Frontal cortex (tissue), 4 donors: ENCODE results near the gene EDAR. TPM values are rescaled to one million over a fixed set of nuclear protein-coding genes. Genes with fewer than 3 reads are reported as not detected.

ENCODE experiments used
- DNase-seq, 2 donors: peaks; one replicate each; pipeline ENCODE4 v3.0.0; 2012; ENCODE audit warnings: low spot score in 2 of 2
- FAIRE-seq: peaks from 2 replicates; lab custom pipeline; 2012; peaks lifted over from hg19 to GRCh38; lab: Jason Lieb, UNC
- total RNA-seq: library from RNA; depleted of rRNA; stranded (reverse); fragments of >200 nt; gene quantifications from one replicate; pipeline ENCODE4 v1.2.3, GENCODE V29; 2014
- donor health status: control.
- donor health status: control.
- donor health status: control.

The EDAR gene
- total RNA-seq, 1 donor from 2014 or later = under 0.01 TPM

DNA sequence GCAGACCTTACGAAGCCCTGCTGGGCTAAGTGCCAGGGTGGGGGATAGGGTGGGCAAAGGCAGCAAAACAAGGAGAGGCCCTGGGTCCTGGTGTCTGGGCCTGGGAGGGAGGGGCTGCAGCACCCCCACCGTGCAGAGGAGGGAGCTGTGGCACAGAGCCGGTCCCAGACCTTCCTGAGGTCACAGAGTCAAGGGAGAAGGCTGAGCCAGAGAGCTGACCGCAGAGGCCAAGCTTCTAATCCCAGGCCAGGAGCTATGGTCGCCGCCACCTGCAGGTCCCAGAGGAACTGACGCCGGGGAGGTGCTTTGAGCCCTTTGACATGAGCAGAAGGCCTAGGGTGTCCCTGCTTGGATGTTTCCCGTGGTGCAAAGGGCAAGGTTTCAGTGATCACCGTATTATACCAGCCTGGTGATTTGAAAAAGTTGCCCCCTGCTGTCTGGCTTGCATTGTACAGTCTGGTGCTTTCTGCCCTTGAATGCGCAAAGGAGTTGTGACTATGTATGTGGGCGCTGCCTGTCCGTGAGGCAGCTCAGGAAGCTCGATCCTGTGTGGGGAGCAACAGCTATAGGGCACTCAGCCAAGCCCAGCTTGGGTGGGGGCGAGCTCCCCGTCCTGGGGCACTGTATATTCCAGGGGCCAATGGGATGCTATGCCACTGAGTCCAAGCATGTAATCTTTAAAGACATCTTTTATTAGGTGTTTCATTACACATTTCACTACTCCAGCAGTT lies 44.3 kb downstream of the EDAR start:
- FAIRE-seq (no peak), DNase-seq (no peak)

DNA sequence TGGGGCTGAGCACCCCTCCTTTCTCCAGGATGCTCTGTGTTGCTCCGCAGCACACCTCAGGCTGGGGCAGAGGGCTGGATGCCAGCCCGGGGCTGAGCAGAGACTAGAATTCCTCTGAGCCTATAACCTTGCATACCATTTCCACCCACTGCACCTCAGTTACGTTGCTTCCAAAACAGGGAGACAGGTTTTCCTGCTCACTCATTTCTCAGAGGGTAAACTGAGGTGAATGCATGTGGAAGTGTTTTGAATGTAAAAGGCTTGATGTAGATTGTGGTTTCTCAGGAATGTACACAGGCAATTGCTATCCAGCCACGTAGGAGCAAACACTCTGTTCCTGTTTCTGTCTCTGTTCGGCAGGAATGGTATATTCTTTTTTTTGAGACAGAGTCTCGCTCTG lies 45.3 kb downstream of the EDAR start:
- DNase-seq = no peak
- FAIRE-seq = no peak

DNA sequence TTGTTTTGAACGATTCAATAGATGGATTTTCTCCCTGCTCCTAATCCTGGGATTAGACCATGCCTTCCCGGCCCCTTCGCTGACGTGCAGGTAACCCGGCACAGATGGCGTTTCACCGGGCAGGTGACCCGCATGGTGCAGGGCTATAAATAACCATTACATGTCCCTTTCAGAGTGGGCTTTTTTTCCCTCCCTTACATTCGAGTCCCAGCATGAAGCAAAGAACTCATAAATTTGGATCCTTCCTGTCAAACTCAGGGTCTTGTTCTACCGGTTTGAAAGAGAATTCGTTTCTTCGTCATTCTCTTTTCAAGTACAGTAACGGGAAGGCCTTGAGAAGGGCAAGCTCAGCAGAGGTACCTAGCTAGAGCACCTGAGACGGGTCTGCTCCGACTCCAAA lies 46.1 kb downstream of the EDAR start:
- FAIRE-seq = no peak

DNA sequence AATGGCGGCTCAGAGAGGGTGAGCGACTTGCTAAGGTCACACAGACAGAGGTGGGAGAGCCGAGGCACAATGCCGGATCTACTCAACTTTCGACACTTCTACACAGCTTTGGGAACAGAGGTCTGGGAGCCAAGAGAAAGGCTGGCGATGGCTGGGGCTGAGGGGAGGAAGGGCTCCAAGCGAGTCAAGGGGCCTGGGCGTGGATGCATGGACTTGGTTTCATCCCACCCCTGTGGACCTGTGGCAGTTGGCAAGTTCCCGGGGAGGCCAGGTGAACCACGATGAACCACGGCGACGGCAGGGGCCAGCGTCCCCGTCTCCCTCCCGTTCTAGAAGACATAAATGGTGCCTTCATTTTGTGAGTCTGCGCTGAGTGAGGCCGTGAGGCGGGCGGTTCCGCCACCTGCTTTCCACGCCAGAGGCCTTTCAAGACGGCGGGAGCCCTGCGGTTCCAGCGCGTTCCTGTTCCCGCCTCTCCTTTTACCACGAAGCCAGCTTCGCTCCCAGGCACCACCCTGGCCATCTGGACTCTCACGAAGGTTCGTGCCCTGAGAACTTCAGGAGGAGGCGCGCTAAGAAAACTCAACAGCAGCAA lies 46.7 kb downstream of the EDAR start:
- no peak for FAIRE-seq

More for the DNA sequence above, 46.1 kb downstream of the EDAR start:
- DNase-seq = no peak

DNA sequence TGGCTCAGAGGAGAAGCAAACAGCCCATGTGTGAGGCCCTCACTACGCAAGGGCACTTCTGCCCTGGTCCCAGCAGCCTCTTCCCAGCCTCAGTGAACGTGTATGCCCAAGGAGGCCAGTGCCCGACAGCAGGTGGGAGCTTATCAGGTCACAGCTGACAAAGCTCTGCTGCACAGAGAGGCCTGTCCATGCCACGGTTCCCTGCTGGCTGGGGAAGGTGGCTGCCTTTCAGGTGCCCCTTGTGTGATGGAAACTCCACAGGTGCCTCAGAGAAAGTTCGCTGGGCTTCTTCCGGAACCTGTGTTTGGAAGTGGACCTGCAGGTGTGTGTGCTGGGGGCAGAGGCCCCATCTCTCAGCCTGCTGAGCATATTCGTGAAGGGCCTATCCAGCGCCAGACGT lies 47.3 kb downstream of the EDAR start:
- FAIRE-seq (no peak), DNase-seq (no peak)

More for the DNA sequence above, 46.7 kb downstream of the EDAR start:
- DNase-seq = no peak

DNA sequence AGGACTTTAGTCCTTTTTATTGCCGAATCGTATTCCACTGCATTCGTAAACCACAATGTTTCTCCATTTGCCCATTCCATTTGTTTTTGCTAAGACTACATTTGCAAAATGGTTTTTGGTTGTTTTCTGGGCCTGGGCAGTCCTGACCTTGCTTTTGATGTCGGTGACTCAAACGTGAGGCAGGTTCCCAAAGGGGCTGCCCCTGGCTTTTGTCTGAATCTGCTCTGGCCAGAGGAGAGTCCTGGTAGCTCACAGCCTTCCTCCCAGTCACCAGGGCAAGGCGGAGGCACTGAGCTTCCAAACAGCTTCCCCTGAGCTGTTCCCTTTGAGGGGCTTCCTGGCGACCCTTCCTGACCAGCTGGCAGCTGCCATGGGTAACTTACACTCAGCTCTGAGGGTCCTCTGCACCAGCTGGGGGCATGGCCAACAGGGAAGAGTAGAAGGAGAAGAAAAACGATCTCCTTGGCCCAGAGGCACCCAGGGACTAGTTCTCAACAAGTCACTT lies 47.8 kb downstream of the EDAR start:
- DNase-seq (no peak), FAIRE-seq (no peak)

DNA sequence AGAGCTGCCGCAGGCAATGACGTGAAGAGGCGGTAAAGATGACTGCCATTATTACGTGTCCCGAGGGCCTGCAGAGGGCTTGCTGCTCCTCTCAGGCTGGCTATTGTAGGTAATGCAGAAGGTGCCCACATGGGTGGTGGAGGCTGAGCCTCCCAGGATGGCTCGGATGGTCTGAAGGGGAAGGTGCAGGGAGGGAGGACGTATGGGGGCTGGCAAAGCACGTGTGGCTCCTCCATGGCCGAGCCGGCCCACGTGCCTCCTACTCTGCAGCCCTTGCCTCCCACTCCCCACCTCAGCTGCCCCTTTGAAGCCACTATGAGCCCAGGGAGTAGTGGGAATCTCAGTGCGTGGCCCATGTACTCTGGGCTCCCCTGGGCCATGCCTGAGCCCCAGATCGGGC lies 48.9 kb downstream of the EDAR start:
- FAIRE-seq (no peak), DNase-seq (no peak)

DNA sequence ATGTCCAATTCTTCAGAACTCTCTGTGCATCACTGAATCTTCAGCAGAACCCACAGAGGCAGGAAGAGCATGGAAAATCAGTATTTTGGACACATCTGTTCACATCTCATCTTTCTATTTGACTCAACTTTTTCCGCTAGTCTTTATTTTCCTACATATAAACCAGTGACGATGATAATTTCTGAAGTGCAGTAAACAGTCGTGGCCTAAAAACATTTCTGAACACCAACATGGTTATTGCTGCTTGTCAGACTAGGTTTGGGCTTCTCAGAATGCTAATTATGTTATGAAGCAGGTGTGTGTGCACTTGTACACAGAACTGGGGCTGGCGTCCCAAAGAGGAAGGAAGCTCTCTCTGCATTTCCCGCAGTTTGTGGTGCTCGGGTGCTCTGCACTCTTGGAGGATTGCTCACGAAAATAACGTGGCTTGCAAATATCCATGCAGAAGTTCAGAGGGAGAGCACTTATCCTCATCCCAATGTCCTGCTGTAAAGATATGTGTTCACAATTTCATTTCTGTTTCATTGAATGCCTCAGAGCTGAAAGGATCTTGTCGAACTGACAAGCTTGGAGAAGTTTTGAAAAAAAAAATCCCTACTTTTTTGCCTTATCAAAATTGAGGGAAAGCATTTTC lies 50.8 kb downstream of the EDAR start:
- no peak for FAIRE-seq
- DNase-seq = no peak

DNA sequence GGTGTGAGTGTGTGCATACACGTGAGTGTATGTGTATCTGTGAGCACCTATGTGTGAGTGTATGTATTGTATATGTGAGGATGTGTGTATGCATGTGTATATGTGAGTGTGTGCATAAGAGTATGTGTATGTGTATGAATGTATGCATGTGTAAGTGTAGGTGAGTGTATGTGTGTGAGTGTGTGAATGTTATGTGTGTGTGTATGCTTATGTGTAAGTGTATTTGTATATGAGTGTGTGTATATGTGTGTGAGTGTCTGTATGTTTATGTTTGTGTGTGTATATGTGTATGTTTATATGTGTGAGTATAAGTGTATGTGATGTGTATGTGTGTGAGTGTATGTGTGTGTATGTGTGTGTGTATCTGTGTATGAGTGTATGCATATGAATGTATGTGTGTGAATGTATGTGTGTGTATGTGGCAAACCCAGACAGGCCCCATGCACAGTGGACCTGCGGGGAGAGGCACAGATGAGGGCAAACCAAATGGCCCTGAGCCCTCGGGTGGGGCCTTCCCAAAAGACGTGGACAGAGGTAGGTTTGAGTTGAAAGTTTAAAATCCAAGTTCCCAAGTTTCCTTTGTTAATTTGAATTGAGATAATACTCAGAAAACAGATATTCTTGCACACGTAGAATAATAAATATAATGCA lies 51.5 kb downstream of the EDAR start:
- DNase-seq (no peak), FAIRE-seq (no peak)

DNA sequence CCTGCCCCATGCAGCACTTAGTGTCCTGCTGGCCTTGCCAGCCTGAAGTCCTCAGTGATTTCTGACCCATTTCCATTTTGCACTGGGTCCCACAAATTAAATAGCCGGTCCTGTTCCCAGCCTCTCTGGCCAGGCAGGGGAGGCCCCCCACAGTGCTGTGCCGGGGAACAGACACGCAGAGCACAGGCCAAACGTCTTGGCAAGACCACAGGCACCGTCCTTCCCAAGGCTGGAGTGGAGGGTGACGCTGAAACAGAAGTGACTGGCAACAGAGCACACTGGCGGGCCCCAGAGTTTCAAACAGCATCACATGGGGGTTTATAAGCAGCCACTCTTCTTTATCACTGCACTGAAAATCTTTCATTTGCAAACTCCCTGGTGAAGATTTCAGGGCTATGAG lies 52.2 kb downstream of the EDAR start:
- no peak for DNase-seq
- no peak for FAIRE-seq

DNA sequence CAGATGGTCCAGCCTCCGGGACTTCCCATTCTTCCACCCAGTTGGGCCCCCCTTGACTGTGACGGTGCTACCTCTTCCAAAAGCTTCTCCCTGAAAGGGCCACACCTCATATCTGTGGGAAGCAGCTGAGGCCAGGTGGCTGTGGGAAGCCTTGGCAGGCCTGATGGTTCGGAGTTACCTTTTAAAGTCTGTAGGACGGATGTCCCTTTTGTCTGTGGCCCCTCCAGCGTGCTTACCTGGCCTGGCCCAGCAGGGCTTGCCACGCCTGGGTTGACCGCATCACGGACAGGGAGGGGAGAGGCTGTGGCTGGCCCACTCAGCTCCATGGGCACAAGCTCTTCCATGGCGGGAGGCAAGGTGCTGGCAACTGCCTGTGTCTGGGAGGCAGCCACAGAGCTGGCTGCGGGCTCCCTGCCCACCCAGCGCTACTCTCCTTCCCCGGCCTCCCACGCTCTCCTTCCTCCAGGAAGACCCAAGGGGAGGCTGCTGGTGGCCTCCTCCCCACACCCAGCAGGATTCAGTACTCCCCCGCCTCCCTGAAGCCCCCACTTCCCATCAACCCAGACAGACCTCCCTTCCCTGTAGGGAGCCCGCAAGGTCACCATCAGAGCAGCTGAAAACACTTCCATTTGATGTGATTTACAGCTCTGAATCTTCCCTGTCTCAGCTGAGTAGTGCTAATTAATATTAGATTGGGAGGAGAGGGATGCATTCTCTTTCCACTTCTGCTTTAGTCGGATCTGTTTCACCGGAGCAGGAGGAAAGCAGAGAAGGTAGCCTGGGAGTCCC lies 52.8 kb downstream of the EDAR start:
- DNase-seq = no peak
- no peak for FAIRE-seq

DNA sequence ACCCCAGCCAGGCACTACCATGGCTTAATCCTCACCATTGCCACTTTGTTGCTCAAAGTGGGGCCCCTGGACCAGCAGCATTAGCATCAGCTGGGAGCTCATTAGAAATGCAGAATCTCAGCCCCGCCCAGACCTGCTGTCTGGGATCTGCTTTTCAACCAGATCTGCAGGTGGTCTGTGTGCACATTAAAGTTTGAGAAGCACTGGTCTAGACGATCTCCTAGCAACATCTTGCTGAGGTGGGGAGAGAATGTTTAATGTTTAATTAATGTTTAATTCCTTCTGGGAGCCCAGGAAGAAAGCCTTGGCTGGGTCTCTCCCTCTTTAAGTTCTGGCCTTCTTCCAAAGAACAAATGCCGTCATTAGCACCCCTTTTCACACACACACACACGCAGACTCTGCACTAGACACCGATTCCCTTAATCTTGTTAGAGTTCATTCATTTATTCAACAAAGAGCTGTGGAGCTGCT lies 53.7 kb downstream of the EDAR start:
- DNase-seq (no peak), FAIRE-seq (no peak)

DNA sequence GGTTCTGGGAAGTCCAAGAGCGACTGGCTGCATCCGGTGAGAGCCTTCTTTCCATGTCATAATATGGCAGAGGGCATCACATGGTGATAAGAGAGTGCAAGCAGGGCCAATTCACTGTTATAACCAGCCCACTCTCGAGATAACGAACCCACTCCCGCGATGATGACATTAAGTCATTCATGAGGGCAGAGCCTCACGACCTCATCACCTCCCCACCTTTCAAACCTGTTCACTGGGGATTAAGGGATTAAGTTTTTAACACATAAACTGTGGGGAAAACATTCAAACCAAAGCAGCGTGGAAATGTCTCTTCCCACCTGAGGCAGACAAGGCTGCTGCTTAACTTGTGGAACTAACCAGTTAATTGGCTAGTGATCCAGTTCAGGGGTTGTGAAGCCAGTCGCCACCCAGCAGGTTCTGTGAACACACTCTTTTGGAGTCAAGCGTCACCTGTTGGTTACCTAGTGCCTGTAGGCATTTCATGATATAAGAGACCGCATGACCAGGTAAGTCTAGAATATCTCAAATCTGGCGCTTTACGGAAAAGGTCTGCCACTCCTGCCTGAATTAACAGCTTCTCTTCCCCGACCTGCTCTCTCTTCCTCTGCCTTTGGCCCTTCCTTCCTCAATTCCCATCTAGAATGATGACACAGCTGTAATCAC lies 54.3 kb downstream of the EDAR start:
- DNase-seq (no peak), FAIRE-seq (no peak)

DNA sequence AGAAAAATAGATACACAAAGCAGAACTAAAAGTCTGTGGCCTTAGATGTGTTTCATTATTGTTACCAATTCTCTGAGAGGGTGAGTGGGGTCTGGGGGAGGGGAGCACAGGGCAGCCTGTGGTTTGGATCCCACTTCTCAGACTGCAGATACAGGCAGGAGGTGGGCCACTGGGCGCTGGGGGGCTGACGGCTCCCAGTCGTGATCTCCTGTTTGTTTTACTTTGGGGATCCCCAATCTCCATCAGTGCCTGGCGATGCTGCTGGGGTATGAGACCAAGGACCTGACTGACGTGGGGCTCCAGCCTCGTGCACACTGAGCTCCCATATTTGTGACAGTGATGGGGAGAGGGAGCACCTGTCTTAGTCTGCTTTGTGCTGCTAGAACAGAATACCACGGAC lies 54.9 kb downstream of the EDAR start:
- FAIRE-seq (no peak), DNase-seq (no peak)

DNA sequence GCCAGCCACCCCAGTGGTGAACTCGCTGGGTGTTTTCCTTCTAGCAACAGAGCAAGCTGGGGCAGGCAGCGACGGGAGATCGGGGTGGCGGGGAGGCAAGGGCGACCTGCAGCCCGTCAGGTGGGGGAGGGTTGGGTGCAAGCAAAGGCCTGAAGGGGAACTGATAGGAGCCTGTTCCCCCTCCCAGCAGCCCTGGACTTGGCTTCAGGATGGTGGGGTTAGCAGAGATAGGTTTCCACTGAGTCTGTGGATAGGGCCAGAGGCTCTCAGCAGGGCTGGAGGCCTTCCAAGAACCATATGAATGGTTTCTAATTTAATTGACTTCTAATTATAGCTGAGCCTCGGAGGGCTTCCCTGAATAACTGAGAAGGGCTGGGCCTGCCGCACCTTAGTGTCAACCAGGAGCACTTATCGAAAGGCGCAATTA lies 55.3 kb downstream of the EDAR start:
- FAIRE-seq = no peak
- no peak for DNase-seq

DNA sequence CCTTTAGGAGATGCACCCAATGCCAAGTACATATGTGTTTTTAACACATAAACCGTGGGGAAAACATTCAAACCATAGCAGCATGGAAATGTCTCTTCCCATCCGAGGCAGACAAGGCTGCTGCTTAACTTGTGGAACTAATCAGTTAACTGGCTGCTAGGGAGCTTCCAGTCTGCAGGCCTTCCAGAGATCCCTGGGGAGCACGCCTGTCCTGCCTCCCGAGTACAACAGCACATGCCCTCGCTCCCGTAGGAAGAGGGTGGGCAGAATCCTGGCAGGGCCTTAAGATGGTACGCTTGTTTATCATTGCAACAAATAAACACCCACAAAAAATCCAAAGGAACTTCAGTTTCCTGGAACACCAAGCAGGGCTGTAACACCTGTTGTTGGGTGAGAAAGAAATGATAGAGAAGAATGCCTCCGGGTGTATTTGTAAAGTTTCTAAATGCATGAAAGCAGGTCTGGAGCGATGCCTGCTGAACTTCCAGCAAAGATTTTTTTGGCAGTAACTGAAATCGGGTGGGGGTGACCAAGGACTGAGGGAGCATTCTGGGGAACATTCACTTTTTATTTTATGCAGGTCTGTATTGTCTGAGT lies 56.2 kb downstream of the EDAR start:
- FAIRE-seq (no peak), DNase-seq (no peak)

DNA sequence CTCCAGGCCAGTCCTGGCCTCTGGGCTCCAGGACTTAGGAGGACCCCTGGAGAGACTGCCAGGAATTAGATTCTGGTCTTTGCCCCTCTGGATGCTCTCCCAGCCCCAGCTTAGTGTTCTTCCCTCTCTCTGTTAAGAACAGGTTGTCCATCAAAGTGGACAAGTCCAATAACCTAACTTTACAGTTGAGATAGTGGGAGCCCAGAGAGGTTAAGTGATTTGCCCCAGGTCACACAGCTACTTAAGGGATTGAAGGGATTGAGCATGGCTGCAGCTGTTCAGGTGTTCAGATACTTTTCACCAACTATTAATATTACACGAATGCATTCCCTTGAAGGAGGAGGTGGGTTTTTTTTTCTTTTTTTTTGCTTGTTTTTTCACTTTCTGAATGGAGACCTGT lies 57.6 kb downstream of the EDAR start:
- FAIRE-seq = no peak
- no peak for DNase-seq

DNA sequence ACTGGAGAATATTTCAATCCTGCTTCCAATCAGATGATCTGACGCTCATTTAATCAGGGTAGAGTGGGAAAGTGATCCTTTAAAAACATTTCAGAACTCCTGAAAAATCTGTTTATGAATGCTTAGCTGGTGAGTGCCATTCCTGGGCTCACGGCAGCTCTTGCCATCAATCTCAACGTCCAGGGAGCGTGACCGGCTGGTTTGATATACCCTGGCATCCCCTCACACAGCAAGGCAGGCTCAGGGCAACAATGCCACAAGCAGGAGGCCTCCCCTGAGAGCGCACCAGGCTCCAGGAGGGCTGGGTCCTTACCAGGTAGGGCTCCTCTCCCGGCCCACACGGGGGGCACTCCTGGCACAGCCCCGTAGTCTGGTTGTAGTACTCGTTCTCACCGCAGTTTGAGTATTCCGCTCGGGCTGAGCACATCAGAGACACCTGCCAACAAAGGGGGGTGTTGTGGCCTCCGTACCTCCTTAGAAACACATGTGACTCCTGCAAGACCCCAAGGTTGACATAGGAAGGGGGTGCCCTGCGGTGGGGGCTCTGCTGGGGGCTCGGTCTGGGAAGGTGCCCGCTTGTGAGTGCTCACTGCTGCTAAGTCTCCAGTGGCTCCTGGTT lies 59.1 kb downstream of the EDAR start:
- DNase-seq = no peak
- FAIRE-seq = no peak
